Measurements from ENCODE around the gene CEND1.
"Not testable (repeated sequence)": the region's sequence is repeated elsewhere in the genome, so short reads cannot be mapped to it uniquely, and the experiment has no call there.

The CEND1 gene

GRCh38 chr11:742571-743201, 47.2 kb downstream of the CEND1 start:
- H3K9me3 ChIP-seq (ENCODE audit: control insufficient read depth, insufficient read depth, low read length) = no peaks in the 10 kb centered on the region
- H3K36me3 ChIP-seq (ENCODE audit: control insufficient read depth, insufficient read depth, low read length) = no peaks in the 10 kb centered on the region
- no peak overlapping the region for H3K4me3 ChIP-seq (ENCODE audit: low read depth, low read length)
- peaks cover 8% of the 10 kb centered on the region for H3K4me1 ChIP-seq (ENCODE audit: control insufficient read depth, insufficient read depth, low read length)
- H3K27ac ChIP-seq (ENCODE audit: low read depth, low read length) = no peak overlapping the region
- H3K9ac ChIP-seq (ENCODE audit: low read depth, low read length) = no peak overlapping the region
- no peaks in the 10 kb centered on the region for H3K27me3 ChIP-seq (ENCODE audit: control insufficient read depth, insufficient read depth, low read length)

GRCh38 chr11:742156-742546, 47.7 kb downstream of the CEND1 start:
- Histone ChIP-seq H3K27me3 (ENCODE audit: control insufficient read depth, insufficient read depth, low read length) (no peaks in the 10 kb centered on the region), H3K9ac (ENCODE audit: low read depth, low read length) (no peak overlapping the region), H3K4me1 (ENCODE audit: control insufficient read depth, insufficient read depth, low read length) (peaks cover 8% of the 10 kb centered on the region), H3K27ac (ENCODE audit: low read depth, low read length) (no peak overlapping the region), H3K4me3 (ENCODE audit: low read depth, low read length) (no peak overlapping the region), H3K36me3 (ENCODE audit: control insufficient read depth, insufficient read depth, low read length) (no peaks in the 10 kb centered on the region), H3K9me3 (ENCODE audit: control insufficient read depth, insufficient read depth, low read length) (no peaks in the 10 kb centered on the region)

- H3K9me3 ChIP-seq (ENCODE audit: control insufficient read depth, insufficient read depth, low read length); H3K27ac ChIP-seq (ENCODE audit: low read depth, low read length); H3K27me3 ChIP-seq (ENCODE audit: control insufficient read depth, insufficient read depth, low read length); H3K4me1 ChIP-seq (ENCODE audit: control insufficient read depth, insufficient read depth, low read length); H3K4me3 ChIP-seq (ENCODE audit: low read depth, low read length); H3K9ac ChIP-seq (ENCODE audit: low read depth, low read length); H3K36me3 ChIP-seq (ENCODE audit: control insufficient read depth, insufficient read depth, low read length): not testable (repeated sequence)
Observed at GRCh38 chr11:737899-738298, 52.0 kb downstream of the CEND1 start.

- H3K36me3 ChIP-seq (ENCODE audit: control insufficient read depth, insufficient read depth, low read length) = no peaks in the 10 kb centered on the region
- H3K4me1 ChIP-seq (ENCODE audit: control insufficient read depth, insufficient read depth, low read length) = no peaks in the 10 kb centered on the region
- H3K27me3 ChIP-seq (ENCODE audit: control insufficient read depth, insufficient read depth, low read length) = no peaks in the 10 kb centered on the region
- H3K9me3 ChIP-seq (ENCODE audit: control insufficient read depth, insufficient read depth, low read length) = no peaks in the 10 kb centered on the region
- H3K4me3 ChIP-seq (ENCODE audit: low read depth, low read length) = no peak overlapping the region
- no peak overlapping the region for H3K27ac ChIP-seq (ENCODE audit: low read depth, low read length)
- no peak overlapping the region for H3K9ac ChIP-seq (ENCODE audit: low read depth, low read length)
Observed at GRCh38 chr11:737366-737765, 52.5 kb downstream of the CEND1 start.

Data from HUES48 (cell line).